Neural cell (in vitro differentiated cells): Measurements from ENCODE around the gene IGF2BP2.

ENCODE experiments used
- EP300 ChIP-seq: fragments of 450-650 bp; conservative IDR thresholded peaks from 2 replicates; pipeline ENCODE4 v1.6.1; 2014; ENCODE audit warnings: antibody characterized with exemption, mild to moderate bottlenecking, moderate library complexity; ENCODE audit not compliant: poor library complexity, severe bottlenecking
- EZH2 ChIP-seq: fragments of 200-600, 300-800 bp; shearing (Covaris generic), sonication (generic); IDR thresholded peaks from 2 replicates; pipeline ENCODE4 v1.6.1; 2014; ENCODE audit warnings: antibody characterized with exemption, low read length, borderline replicate concordance, mild to moderate bottlenecking; ENCODE audit not compliant: insufficient read depth, poor library complexity, severe bottlenecking
- POLR2AphosphoS5 ChIP-seq: IDR thresholded peaks from 2 replicates; pipeline ENCODE4 v1.6.1; 2012
- SMC3 ChIP-seq: fragments of 450-650 bp; conservative IDR thresholded peaks from 2 replicates; pipeline ENCODE4 v1.6.1; 2014; ENCODE audit warnings: antibody characterized with exemption, mild to moderate bottlenecking, moderate library complexity; ENCODE audit not compliant: poor library complexity
- TAF1 ChIP-seq: IDR thresholded peaks from 2 replicates; pipeline ENCODE4 v1.6.1; 2012; ENCODE audit warnings: low read depth
- TF ChIP-seq, protein P1 (sequence below): fragments of 450-650 bp; IDR thresholded peaks from 2 replicates; pipeline ENCODE4 v1.5.1; 2014; ENCODE audit warnings: antibody characterized with exemption, mild to moderate bottlenecking, moderate library complexity; ENCODE audit not compliant: poor library complexity, severe bottlenecking

- TF ChIP-seq POLR2AphosphoS5, result no peak
- TF ChIP-seq EP300, result no peak
- TF ChIP-seq, protein P1, sequence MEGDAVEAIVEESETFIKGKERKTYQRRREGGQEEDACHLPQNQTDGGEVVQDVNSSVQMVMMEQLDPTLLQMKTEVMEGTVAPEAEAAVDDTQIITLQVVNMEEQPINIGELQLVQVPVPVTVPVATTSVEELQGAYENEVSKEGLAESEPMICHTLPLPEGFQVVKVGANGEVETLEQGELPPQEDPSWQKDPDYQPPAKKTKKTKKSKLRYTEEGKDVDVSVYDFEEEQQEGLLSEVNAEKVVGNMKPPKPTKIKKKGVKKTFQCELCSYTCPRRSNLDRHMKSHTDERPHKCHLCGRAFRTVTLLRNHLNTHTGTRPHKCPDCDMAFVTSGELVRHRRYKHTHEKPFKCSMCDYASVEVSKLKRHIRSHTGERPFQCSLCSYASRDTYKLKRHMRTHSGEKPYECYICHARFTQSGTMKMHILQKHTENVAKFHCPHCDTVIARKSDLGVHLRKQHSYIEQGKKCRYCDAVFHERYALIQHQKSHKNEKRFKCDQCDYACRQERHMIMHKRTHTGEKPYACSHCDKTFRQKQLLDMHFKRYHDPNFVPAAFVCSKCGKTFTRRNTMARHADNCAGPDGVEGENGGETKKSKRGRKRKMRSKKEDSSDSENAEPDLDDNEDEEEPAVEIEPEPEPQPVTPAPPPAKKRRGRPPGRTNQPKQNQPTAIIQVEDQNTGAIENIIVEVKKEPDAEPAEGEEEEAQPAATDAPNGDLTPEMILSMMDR, result no peak
- no peak for TF ChIP-seq EZH2
- no peak for TF ChIP-seq TAF1
- no peak for TF ChIP-seq SMC3
Observed at GRCh38 chr3:185844051-185844450, 19.2 kb upstream of the IGF2BP2 start.
